Kidney (tissue), 14 donors: ENCODE measurements around the gene SS18. TPM values are rescaled to one million over a fixed set of nuclear protein-coding genes. Genes with fewer than 3 reads are reported as not detected.

ENCODE experiments used
- DNase-seq, 5 donors: peaks; one replicate each; pipeline ENCODE4 v3.0.0-alpha.2; 2013 to 2020
- FAIRE-seq: peaks from 2 replicates; lab custom pipeline; 2012; peaks lifted over from hg19 to GRCh38; lab: Jason Lieb, UNC
- H3K27ac ChIP-seq, 2 donors: one replicate each; pipeline ENCODE4 v1.7.0; 2013; ENCODE audit warnings: low read depth in 2 of 2, low read length in 2 of 2, inconsistent platforms in 1 of 2
- H3K27me3 ChIP-seq: one replicate; pipeline ENCODE4 v1.7.1; 2013; ENCODE audit warnings: low read length, inconsistent platforms; ENCODE audit not compliant: control insufficient read depth, insufficient read depth
- H3K36me3 ChIP-seq, 3 donors: one replicate each; pipeline versions ENCODE4 v1.7.0 to v1.7.1; 2013; ENCODE audit warnings: low read length in 3 of 3, control low read depth in 1 of 3, inconsistent platforms in 1 of 3; ENCODE audit not compliant: insufficient read depth in 3 of 3, control insufficient read depth in 2 of 3
- H3K4me1 ChIP-seq, 3 donors: one replicate each; pipeline versions ENCODE4 v1.7.0 to v1.7.1; 2013; ENCODE audit warnings: low read length in 3 of 3, inconsistent platforms in 1 of 3, low read depth in 1 of 3; ENCODE audit not compliant: control insufficient read depth in 2 of 3, insufficient read depth in 2 of 3
- H3K4me3 ChIP-seq, 3 donors: one replicate each; pipeline versions ENCODE4 v1.7.0 to v1.8.1; 2013; ENCODE audit warnings: low read length in 3 of 3, control low read depth in 1 of 3, inconsistent platforms in 1 of 3
- H3K9ac ChIP-seq, 3 donors: one replicate each; pipeline versions ENCODE4 v1.7.0 to v1.7.1; 2013; ENCODE audit warnings: low read length in 3 of 3, control low read depth in 1 of 3, inconsistent platforms in 1 of 3
- H3K9me3 ChIP-seq, 3 donors: one replicate each; pipeline versions ENCODE4 v1.7.0 to v1.7.1; 2013; ENCODE audit warnings: low read length in 3 of 3, control low read depth in 1 of 3, inconsistent platforms in 1 of 3; ENCODE audit not compliant: control insufficient read depth in 2 of 3, insufficient read depth in 1 of 3
- intact Hi-C: fragments of 100-400 bp; cut with DNase I; formaldehyde crosslinking; loops from one replicate; pipeline ENCODE4 v1.11.1; 2022
- polyA plus RNA-seq: library from polyadenylated mRNA; stranded (reverse); fragments of 350-450 nt; fragmentation: Illumina TruSeq; extraction: RNeasy Lipid Tissue Mini Kit (QIAGEN cat#74804); gene quantifications from one replicate; pipeline ENCODE4 v1.2.3, GENCODE V29; 2014; ENCODE audit warnings: low read depth, low replicate concordance; ENCODE audit not compliant: insufficient read depth
- total RNA-seq: library from RNA; stranded (reverse); fragmentation: NEBNext Ultra II Directional; extraction: Animal tissue kit (Norgen Biotek cat#: 25700); gene quantifications from one replicate; pipeline ENCODE4 v1.2.1, GENCODE V29; 2021
- TF ChIP-seq, protein P1 (sequence below): IDR thresholded peaks from 3 replicates; pipeline ENCODE4 v1.5.1; 2012; ENCODE audit warnings: mild to moderate bottlenecking, moderate library complexity, borderline replicate concordance; ENCODE audit not compliant: insufficient read depth; ENCODE audit errors: extremely low read depth
- donor health status: control.
- donor health status: control.
- donor health status: control.
- donor health status: control.
- donor health status: control.
- donor health status: DM: yes; HTN: yes; CAD: no.
- donor health status: Normal renal cell carcinoma (clear cell type).

The SS18 gene
- total and polyA plus RNA-seq, 2 donors from 2014 or later = 43.2 to 89.6 TPM

DNA sequence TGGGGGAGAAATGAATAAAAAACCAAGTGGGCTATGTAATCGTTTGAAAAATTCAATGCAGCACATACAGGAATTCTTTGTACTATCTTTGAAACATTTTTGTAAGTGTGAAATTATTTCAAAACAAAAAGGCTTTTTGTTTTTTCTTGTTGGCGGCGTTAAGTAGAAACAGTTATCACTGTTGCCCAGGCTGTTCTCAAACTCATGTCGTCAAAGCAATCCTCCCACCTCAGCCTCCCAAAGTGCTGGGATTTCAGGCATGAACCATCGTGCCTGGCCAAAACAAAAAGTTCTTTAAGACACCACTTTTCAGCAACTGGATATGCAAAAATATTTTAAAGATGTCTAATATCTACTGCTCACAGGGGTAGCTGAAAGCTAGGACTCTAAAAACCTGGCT, 5.4 kb downstream of the SS18 start:
- Histone ChIP-seq H3K4me3 (no peak overlapping the region), H3K27ac (no peak overlapping the region), H3K9ac (no peak overlapping the region), H3K4me1 (peaks cover 0 to 11% (median 0%) of the 10 kb centered on the region in 3 donors), H3K27me3 (no peaks in the 10 kb centered on the region), H3K9me3 (no peaks in the 10 kb centered on the region), H3K36me3 (peaks cover 5 to 19% (median 5%) of the 10 kb centered on the region in 3 donors)
- TF ChIP-seq, protein P1, sequence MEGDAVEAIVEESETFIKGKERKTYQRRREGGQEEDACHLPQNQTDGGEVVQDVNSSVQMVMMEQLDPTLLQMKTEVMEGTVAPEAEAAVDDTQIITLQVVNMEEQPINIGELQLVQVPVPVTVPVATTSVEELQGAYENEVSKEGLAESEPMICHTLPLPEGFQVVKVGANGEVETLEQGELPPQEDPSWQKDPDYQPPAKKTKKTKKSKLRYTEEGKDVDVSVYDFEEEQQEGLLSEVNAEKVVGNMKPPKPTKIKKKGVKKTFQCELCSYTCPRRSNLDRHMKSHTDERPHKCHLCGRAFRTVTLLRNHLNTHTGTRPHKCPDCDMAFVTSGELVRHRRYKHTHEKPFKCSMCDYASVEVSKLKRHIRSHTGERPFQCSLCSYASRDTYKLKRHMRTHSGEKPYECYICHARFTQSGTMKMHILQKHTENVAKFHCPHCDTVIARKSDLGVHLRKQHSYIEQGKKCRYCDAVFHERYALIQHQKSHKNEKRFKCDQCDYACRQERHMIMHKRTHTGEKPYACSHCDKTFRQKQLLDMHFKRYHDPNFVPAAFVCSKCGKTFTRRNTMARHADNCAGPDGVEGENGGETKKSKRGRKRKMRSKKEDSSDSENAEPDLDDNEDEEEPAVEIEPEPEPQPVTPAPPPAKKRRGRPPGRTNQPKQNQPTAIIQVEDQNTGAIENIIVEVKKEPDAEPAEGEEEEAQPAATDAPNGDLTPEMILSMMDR = no peak
- intact Hi-C loops = no loop called here
- FAIRE-seq (no peak), DNase-seq (no peak)

DNA sequence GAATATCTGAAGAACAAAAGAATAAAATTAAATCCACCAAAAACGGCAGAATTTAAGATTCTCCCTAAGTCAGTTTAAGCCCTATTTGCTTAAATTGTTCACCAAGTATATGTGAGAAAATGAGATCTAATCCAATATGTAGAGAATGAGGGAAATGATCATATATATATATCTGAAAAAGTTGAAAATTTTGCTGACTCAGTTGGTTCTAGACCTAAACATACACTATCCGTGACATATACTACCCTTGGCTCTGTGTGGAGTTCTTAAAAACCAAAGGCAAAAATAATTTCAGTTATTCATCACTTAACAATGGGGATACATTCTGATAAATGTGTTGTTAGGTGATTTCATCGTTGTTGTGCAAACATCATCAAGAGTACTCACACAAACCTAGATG, 7.3 kb downstream of the SS18 start:
- Histone ChIP-seq H3K36me3 (peaks cover 5 to 19% (median 5%) of the 10 kb centered on the region in 3 donors), H3K9me3 (no peaks in the 10 kb centered on the region), H3K27ac (no peak overlapping the region), H3K4me1 (peaks cover 0 to under 1% (median 0%) of the 10 kb centered on the region in 3 donors), H3K9ac (no peak overlapping the region), H3K27me3 (no peaks in the 10 kb centered on the region), H3K4me3 (no peak overlapping the region)
- DNase-seq (no peak), FAIRE-seq (no peak)
- TF ChIP-seq, protein P1 = no peak
- intact Hi-C loops = no loop called here

DNA sequence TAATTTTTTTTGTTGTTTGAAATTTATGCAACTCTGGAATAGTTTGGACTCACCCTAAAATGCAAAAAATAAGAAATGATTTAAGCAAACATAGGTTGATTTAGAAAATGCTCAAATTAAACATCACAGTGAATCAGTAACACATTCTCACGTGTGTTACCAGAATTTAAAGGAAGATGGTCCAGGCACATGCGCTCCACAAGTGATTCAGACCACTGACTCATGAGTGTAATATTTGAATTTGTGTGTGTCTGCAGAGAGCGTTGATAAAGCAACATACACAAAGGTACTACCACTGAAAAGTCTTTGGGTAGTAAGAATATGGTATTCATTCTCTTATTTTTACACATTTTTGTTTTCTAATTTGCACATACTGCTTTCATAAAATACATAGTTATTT, 7.9 kb downstream of the SS18 start:
- TF ChIP-seq, protein P1 = no peak
- DNase-seq (no peak), FAIRE-seq (no peak)
- Histone ChIP-seq H3K27me3 (no peaks in the 10 kb centered on the region), H3K9ac (no peak overlapping the region), H3K36me3 (peaks cover 5 to 19% (median 5%) of the 10 kb centered on the region in 3 donors), H3K4me3 (no peak overlapping the region), H3K27ac (no peak overlapping the region), H3K4me1 (no peaks in the 10 kb centered on the region), H3K9me3 (no peaks in the 10 kb centered on the region)
- intact Hi-C loops = no loop called here

DNA sequence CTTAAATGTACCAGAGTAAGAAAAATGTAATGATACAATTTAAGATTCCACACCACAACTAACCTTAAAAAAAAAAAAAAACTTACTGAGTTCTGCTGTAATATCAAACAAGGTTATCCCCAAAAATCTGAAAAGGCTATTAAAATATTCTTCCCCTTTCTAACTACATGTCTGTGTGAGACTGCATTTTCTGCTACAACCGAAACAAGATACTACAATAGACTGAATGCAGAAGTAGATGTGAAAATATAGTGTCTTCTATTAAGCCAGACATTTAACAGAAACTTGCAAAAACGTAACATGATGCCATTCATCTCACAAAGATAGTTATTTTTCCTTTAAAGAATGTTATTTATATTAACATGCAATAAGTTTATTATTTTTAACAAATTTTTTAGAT, 16.2 kb downstream of the SS18 start:
- peak; percentile 15 for FAIRE-seq
- DNase-seq = no peak
- H3K4me3 ChIP-seq = no peak overlapping the region
- peaks cover 11 to 19% (median 17%) of the 10 kb centered on the region in 3 donors for H3K36me3 ChIP-seq
- H3K9ac ChIP-seq = no peak overlapping the region
- intact Hi-C loops = no loop called here
- H3K9me3 ChIP-seq = peaks cover 1 to 8% (median 3%) of the 10 kb centered on the region in 3 donors
- TF ChIP-seq, protein P1 = no peak
- H3K27ac ChIP-seq = no peak overlapping the region
- no peaks in the 10 kb centered on the region for H3K4me1 ChIP-seq
- no peaks in the 10 kb centered on the region for H3K27me3 ChIP-seq
